ENCODE results near the gene GCAT.

Gene GCAT

GRCh38 chr22:37777122-37777687 lies 30.5 kb upstream of the GCAT start:
- no peak for ATAC-seq
- TF ChIP-seq SNAI2 (CRISPR knock-in tag; IDR thresholded peaks at IDR 0.05) (no peak), PATZ1 (CRISPR knock-in tag; IDR thresholded peaks at IDR 0.05; ENCODE audit: borderline replicate concordance) (no peak)

GRCh38 chr22:37778370-37779009 lies 29.2 kb upstream of the GCAT start:
- ATAC-seq = no peak
- TF ChIP-seq ISL1 (CRISPR knock-in tag; IDR thresholded peaks at IDR 0.05) (no peak), OSR1 (CRISPR knock-in tag; IDR thresholded peaks at IDR 0.05) (no peak), ZFP30 (CRISPR knock-in tag; IDR thresholded peaks at IDR 0.05) (no peak), ESRRG (CRISPR knock-in tag; IDR thresholded peaks at IDR 0.05) (no peak)

DNA sequence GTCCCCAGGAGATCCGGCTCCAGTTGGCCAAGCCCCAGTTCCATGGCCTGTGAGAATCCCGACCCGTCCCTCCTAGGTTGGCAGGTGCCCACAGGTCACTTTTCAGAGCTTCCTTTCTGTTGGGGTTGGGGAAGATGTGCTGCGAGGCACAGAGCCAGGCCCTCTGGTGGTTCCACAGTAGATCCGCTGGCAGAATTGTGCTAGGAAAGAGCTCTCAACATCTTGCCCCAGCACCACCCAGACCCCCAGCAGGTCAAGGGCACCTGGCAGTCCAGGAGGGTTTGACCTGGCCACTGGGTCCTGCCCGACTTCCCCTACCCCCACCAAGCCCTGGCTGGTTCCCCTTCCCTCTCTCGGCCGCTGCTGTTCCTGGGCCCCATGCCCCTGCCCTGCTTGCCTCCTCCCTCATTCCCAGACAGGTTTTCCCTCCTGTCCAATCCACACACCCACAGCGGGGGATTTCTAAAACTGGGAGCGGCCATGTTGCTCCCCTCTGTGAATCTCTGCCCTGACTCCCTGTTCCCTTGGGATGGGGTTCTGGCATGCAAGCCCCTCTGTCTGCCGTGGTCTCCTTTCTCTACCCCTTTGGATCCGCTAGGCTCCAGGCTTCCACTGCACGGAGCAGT lies 26.2 kb upstream of the GCAT start:
- no peak for TF ChIP-seq ZFP30 (CRISPR knock-in tag; IDR thresholded peaks at IDR 0.05)
- no peak for TF ChIP-seq RARB (CRISPR knock-in tag; IDR thresholded peaks at IDR 0.05)
- no peak for TF ChIP-seq PPARA (CRISPR knock-in tag; IDR thresholded peaks at IDR 0.05; ENCODE audit: borderline replicate concordance)
- no peak for TF ChIP-seq GLIS3 (CRISPR knock-in tag; IDR thresholded peaks at IDR 0.05)
- peak; percentile 38 for ATAC-seq

DNA sequence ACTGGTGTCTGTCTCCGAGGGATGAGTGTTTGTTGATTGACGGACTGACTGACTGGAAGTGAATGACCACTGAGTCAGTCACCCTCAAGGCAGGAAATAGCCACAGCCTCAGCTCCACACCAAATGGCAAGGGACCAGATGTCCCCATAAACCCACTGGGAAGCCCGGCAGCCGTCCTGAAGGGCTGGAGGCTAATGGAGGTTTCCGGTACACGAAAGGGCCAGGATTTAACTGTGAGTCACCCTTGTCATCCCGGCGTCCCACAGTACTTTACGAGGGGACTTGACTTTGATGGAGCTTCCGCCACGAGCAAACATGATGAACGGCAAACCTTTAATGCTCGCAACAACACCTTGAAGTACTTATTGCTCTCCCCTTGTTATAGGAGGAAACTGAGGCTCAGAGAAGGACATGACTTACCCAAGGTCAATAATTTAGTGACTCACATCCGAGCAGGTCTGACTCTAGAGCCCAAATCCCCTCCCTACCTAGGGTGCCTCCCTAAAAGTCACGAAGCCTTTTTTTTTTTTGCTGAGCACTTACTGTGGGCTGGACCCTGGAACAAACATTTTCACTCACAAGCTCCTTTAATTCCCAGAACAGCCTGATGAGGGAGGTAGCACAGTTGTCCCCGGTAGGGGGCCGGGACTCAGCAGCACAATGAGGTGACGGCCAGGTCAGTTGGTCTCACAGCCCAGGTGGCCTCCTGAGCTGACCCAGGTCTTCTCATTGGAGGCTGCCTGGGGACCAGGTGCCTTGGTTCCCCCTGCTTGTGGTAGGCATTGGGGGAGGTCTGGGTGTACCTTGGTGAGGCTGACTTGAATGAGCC lies 25.2 kb upstream of the GCAT start:
- no peak for ATAC-seq
- TF ChIP-seq, protein P1, sequence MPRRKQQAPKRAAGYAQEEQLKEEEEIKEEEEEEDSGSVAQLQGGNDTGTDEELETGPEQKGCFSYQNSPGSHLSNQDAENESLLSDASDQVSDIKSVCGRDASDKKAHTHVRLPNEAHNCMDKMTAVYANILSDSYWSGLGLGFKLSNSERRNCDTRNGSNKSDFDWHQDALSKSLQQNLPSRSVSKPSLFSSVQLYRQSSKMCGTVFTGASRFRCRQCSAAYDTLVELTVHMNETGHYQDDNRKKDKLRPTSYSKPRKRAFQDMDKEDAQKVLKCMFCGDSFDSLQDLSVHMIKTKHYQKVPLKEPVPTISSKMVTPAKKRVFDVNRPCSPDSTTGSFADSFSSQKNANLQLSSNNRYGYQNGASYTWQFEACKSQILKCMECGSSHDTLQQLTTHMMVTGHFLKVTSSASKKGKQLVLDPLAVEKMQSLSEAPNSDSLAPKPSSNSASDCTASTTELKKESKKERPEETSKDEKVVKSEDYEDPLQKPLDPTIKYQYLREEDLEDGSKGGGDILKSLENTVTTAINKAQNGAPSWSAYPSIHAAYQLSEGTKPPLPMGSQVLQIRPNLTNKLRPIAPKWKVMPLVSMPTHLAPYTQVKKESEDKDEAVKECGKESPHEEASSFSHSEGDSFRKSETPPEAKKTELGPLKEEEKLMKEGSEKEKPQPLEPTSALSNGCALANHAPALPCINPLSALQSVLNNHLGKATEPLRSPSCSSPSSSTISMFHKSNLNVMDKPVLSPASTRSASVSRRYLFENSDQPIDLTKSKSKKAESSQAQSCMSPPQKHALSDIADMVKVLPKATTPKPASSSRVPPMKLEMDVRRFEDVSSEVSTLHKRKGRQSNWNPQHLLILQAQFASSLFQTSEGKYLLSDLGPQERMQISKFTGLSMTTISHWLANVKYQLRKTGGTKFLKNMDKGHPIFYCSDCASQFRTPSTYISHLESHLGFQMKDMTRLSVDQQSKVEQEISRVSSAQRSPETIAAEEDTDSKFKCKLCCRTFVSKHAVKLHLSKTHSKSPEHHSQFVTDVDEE (CRISPR knock-in tag; IDR thresholded peaks at IDR 0.05) = no peak
- no peak for TF ChIP-seq BACH2 (CRISPR knock-in tag; IDR thresholded peaks at IDR 0.05; ENCODE audit: borderline replicate concordance)
- TF ChIP-seq, protein P2, sequence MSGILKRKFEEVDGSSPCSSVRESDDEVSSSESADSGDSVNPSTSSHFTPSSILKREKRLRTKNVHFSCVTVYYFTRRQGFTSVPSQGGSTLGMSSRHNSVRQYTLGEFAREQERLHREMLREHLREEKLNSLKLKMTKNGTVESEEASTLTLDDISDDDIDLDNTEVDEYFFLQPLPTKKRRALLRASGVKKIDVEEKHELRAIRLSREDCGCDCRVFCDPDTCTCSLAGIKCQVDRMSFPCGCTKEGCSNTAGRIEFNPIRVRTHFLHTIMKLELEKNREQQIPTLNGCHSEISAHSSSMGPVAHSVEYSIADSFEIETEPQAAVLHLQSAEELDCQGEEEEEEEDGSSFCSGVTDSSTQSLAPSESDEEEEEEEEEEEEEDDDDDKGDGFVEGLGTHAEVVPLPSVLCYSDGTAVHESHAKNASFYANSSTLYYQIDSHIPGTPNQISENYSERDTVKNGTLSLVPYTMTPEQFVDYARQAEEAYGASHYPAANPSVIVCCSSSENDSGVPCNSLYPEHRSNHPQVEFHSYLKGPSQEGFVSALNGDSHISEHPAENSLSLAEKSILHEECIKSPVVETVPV (CRISPR knock-in tag; IDR thresholded peaks at IDR 0.05) = no peak
- no peak for TF ChIP-seq TCF4 (CRISPR knock-in tag; IDR thresholded peaks at IDR 0.05; ENCODE audit: borderline replicate concordance)
- TF ChIP-seq ZFP3 (CRISPR knock-in tag; IDR thresholded peaks at IDR 0.05) = no peak
- no peak for TF ChIP-seq ZC3H10 (CRISPR knock-in tag; IDR thresholded peaks at IDR 0.05)
- TF ChIP-seq ZNF8 (CRISPR knock-in tag; IDR thresholded peaks at IDR 0.05) = no peak
- TF ChIP-seq ZNF70 (CRISPR knock-in tag; IDR thresholded peaks at IDR 0.05) = no peak
- no peak for TF ChIP-seq PPARA (CRISPR knock-in tag; IDR thresholded peaks at IDR 0.05; ENCODE audit: borderline replicate concordance)
- no peak for TF ChIP-seq OSR1 (CRISPR knock-in tag; IDR thresholded peaks at IDR 0.05)
- TF ChIP-seq ZNF565 (CRISPR knock-in tag; conservative IDR thresholded peaks at IDR 0.05; ENCODE audit: low read depth) = no peak
- no peak for TF ChIP-seq SNAI2 (CRISPR knock-in tag; IDR thresholded peaks at IDR 0.05)

All from SK-N-SH treated with all-trans-retinoic acid at 6 μM for 48 hours (cell line).